ENCODE data around the gene ABLIM1. TPM values are rescaled to one million over a fixed set of nuclear protein-coding genes. Genes with fewer than 3 reads are reported as not detected.

ABLIM1 gene
- total RNA-seq, 4 donors from 2014 or later = 56.9 to 108 (median 96.1) TPM

DNA sequence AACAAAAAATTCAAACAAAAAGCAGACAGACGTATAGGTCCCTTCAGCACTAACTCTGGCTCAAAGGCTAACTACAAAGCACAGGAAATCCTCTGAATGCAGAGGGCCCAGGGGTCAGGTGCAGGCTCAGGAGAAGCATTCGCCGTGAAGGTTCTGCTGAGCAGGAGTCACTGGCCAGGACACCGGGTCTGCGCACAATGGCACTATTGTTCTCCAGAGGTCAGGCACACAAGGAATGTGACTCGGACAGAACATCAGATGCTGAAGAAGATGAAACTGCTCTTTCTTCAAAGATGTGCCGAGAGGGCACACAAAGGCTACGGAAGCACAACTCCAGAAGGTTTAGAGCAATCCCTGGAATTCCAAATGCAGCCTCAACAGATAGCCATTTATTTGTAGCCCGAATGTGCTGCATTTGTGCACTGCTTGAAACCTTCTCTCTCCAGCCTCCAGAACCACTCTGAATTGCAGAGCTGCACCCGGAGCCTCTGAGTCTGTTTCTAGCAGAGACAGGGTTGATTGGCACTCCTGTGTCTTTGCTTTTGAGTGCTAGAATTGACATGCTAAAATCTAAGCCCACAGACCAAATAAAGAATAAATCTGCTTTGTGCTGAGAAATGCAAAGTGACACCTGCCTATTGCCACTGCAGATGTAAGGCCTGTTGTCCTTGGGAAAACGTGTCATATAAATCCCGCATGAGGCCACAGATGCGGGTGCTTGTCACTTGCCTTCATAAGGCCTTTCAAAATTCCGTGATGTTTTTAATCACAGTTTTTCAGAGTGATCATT lies 168.4 kb downstream of the ABLIM1 start:
- intact Hi-C loops (cut with DNase I; ENCODE audit: low total_unique reads) = no loop called here
- no peak for DNase-seq
- WGBS, 2 donors (ENCODE audit: low coverage in 1 of 2) = 77 to 81% methylated on average over 12 to 14 of the region's 14 CpGs
- H3K27ac ChIP-seq = no peak overlapping the region
- no peaks in the 10 kb centered on the region for H3K9me3 ChIP-seq
- no peak for TF ChIP-seq POLR2A (IDR thresholded peaks at IDR 0.05)
- TF ChIP-seq EP300 (IDR thresholded peaks at IDR 0.05; ENCODE audit: low read depth) = no peak
- no peak for TF ChIP-seq POLR2AphosphoS5 (IDR thresholded peaks at IDR 0.05)
- H3K4me3 ChIP-seq = no peak overlapping the region
- H3K36me3 ChIP-seq = peaks cover 0 to 6% (median 0%) of the 10 kb centered on the region in 4 donors
- in situ Hi-C loops (cut with MboI; ENCODE audit: low pct_ligation_motif_present in 1 of 4, low pct_unique_long_range_greater_than_20kb in 1 of 4, low sequenced_read_pairs in 3 of 4) = no loop called here
- H3K4me1 ChIP-seq = peaks cover 0 to 17% (median 3%) of the 10 kb centered on the region in 4 donors
- no peaks in the 10 kb centered on the region for H3K27me3 ChIP-seq

DNA sequence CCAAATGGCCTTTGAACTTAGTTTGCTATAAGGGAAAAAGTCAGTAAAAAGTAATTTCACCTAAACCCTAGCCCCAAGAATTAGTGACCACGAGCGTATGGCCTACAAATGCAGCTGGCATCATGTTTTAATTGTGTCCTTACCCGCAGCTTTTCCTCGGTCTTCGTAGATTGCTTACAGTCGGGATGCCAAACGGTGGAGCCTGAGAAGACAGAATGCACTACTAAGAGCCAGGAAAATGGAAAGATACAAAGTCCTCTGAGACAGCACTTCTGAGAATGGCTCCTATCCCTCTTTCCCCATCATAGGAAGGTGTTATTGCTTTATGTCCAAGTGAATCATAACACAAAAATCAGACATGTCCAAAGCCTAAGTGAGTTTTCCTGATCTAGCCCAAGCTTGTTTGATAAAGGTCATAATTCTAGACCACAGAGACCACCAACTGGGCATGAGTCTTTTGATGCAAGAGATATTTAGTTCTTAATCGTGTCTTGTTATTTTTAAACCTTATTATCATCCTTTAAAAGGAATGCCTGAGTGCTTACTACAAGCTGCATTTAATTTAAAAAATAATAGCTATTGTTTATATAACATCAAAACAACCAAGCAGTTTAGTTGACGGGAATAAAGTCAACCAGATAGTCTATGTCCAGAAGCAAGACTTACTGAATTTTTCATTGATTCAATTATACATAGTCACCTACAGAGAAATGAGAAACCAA lies 170.1 kb downstream of the ABLIM1 start:
- DNase-seq = no peak
- peaks cover 0 to 7% (median under 1%) of the 10 kb centered on the region in 4 donors for H3K4me1 ChIP-seq
- WGBS, 2 donors (ENCODE audit: low coverage in 1 of 2) = 92 to 93% methylated on average over 8 to 9 of the region's 9 CpGs
- peaks cover 0 to 6% (median 0%) of the 10 kb centered on the region in 4 donors for H3K36me3 ChIP-seq
- H3K27ac ChIP-seq = no peak overlapping the region
- H3K4me3 ChIP-seq = no peak overlapping the region
- in situ Hi-C loops (cut with MboI; ENCODE audit: low pct_ligation_motif_present in 1 of 4, low pct_unique_long_range_greater_than_20kb in 1 of 4, low sequenced_read_pairs in 3 of 4) (no loop called here), intact Hi-C loops (cut with DNase I; ENCODE audit: low total_unique reads) (no loop called here)
- no peaks in the 10 kb centered on the region for H3K27me3 ChIP-seq
- H3K9me3 ChIP-seq = no peaks in the 10 kb centered on the region
- TF ChIP-seq EP300 (IDR thresholded peaks at IDR 0.05; ENCODE audit: low read depth) = no peak
- TF ChIP-seq, protein P1, sequence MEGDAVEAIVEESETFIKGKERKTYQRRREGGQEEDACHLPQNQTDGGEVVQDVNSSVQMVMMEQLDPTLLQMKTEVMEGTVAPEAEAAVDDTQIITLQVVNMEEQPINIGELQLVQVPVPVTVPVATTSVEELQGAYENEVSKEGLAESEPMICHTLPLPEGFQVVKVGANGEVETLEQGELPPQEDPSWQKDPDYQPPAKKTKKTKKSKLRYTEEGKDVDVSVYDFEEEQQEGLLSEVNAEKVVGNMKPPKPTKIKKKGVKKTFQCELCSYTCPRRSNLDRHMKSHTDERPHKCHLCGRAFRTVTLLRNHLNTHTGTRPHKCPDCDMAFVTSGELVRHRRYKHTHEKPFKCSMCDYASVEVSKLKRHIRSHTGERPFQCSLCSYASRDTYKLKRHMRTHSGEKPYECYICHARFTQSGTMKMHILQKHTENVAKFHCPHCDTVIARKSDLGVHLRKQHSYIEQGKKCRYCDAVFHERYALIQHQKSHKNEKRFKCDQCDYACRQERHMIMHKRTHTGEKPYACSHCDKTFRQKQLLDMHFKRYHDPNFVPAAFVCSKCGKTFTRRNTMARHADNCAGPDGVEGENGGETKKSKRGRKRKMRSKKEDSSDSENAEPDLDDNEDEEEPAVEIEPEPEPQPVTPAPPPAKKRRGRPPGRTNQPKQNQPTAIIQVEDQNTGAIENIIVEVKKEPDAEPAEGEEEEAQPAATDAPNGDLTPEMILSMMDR (IDR thresholded peaks at IDR 0.05) = no peak

DNA sequence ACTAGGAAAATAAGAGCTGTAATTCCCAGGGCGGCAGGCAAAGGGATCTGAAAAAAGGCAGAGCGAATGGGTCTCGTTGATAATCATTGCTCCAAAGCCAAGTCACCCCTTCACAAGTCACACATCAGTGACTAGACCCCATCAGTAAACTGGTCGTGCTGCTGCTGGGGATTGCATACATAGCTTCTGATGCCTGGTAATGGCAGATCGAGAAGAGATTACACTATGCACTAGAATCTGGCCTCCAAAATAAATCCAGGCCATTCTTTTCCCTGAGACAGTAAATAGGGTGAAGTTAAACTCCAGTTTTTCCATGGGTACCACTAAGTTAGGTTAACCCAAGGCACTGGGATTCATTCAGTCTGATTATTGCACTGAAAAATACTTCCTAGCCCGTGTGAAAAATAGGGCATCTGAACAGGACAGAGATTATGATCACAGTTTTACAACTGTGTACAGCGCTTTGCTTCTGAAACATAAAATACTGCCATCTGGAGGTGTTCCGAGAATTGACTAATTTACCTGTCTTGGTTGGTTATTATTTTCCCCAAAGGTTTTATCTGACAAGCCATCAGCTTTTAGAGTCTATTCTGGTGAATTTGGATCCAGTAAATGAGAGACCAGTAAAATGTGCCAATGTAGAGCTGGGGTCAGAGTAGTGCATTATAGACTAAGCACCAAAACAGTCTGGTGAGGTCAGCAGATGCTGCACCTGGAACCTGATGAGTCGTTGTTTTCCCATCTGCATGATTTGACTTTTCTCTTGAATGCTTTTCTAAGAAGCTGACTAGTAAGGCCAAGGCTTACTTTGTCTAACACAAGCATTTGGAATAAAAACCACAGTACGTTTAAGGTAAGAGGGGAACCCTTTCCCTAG lies 170.9 kb downstream of the ABLIM1 start:
- peaks cover 0 to 4% (median 0%) of the 10 kb centered on the region in 4 donors for H3K4me1 ChIP-seq
- no peak overlapping the region for H3K27ac ChIP-seq
- WGBS, 2 donors (ENCODE audit: low coverage in 1 of 2) = 89 to 91% methylated on average over 9 to 10 of the region's 10 CpGs
- H3K9me3 ChIP-seq = no peaks in the 10 kb centered on the region
- no peak for DNase-seq
- in situ Hi-C loops (cut with MboI; ENCODE audit: low pct_ligation_motif_present in 1 of 4, low pct_unique_long_range_greater_than_20kb in 1 of 4, low sequenced_read_pairs in 3 of 4) (no loop called here), intact Hi-C loops (cut with DNase I; ENCODE audit: low total_unique reads) (no loop called here)
- no peak for TF ChIP-seq POLR2A (IDR thresholded peaks at IDR 0.05)
- H3K4me3 ChIP-seq = no peak overlapping the region
- peaks cover 0 to 6% (median 0%) of the 10 kb centered on the region in 4 donors for H3K36me3 ChIP-seq
- no peaks in the 10 kb centered on the region for H3K27me3 ChIP-seq

DNA sequence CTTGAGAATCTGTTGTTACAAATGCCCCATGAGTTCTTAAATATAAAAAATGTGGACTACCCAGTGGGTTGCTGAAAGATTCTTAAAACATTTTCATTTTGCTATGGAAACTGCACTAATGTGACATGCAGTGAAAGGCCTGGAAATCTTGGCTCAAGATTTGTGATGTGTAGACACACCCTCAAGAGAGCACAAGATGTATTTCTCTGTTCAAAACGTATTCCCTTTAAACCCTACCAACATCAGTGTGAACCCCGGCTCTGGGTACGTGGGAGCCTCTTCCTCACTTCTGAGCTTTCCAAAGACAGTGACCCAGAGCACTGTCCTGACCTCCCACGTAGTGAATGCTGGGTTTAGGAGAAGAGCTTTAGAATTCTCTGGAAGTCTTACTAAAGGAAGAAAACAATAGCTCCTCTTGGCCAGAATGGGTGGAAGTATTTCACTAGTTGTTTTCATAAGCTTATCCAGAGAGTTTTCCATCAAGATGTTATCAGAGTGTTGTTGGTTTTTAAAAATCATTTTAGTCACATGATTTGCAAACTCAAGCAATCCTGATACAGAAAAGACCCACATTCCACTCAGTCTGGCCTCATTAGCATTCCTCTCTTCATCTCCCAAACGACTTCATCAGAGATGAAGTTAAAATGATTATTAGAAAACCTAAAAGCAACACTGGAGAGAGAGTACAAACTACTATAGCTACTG lies 172.2 kb downstream of the ABLIM1 start:
- peaks cover 0 to 6% (median 0%) of the 10 kb centered on the region in 4 donors for H3K36me3 ChIP-seq
- H3K27me3 ChIP-seq = no peaks in the 10 kb centered on the region
- DNase-seq = no peak
- no peak overlapping the region for H3K27ac ChIP-seq
- H3K4me1 ChIP-seq = peaks cover 0 to 6% (median 0%) of the 10 kb centered on the region in 4 donors
- H3K9me3 ChIP-seq = no peaks in the 10 kb centered on the region
- intact Hi-C loops (cut with DNase I; ENCODE audit: low total_unique reads) (no loop called here), in situ Hi-C loops (cut with MboI; ENCODE audit: low pct_ligation_motif_present in 1 of 4, low pct_unique_long_range_greater_than_20kb in 1 of 4, low sequenced_read_pairs in 3 of 4) (no loop called here)
- TF ChIP-seq POLR2AphosphoS5 (IDR thresholded peaks at IDR 0.05) (no peak), EP300 (IDR thresholded peaks at IDR 0.05; ENCODE audit: low read depth) (no peak), POLR2A (IDR thresholded peaks at IDR 0.05) (no peak)
- TF ChIP-seq, protein P1 (IDR thresholded peaks at IDR 0.05) = no peak
- WGBS, 2 donors (ENCODE audit: low coverage in 1 of 2) = 76 to 85% methylated on average over 1 to 5 of the region's 5 CpGs
- no peak overlapping the region for H3K4me3 ChIP-seq

Data from transverse colon (tissue), 4 donors.